ENCODE measurements around the gene PTF1A. TPM values are rescaled to one million over a fixed set of nuclear protein-coding genes. Genes with fewer than 3 reads are reported as not detected.

PTF1A gene
- total RNA-seq, 2 donors from 2014 or later: not detected

- no peak for TF ChIP-seq CTCF (IDR thresholded peaks at IDR 0.05)
- peaks cover 0 to 5% of the 10 kb centered on the region in 2 donors for H3K4me1 ChIP-seq
- H3K27me3 ChIP-seq: no peaks in the 10 kb centered on the region
- DNase-seq (ENCODE audit: low spot score): no peak
- no peak overlapping the region for H3K27ac ChIP-seq
- H3K9me3 ChIP-seq: no peaks in the 10 kb centered on the region
- H3K36me3 ChIP-seq: no peaks in the 10 kb centered on the region
- no peak overlapping the region for H3K4me3 ChIP-seq
These were observed 34.3 kb upstream of the PTF1A start for GRCh38 chr10:23157691-23158369.

- Histone ChIP-seq H3K4me1 (peaks cover 0 to 5% of the 10 kb centered on the region in 2 donors), H3K36me3 (no peaks in the 10 kb centered on the region), H3K27ac (no peak overlapping the region), H3K27me3 (no peaks in the 10 kb centered on the region), H3K4me3 (no peak overlapping the region), H3K9me3 (no peaks in the 10 kb centered on the region)
- DNase-seq (ENCODE audit: low spot score): no peak
- TF ChIP-seq CTCF (IDR thresholded peaks at IDR 0.05): peak; percentile 74 to 89
These were observed 33.7 kb upstream of the PTF1A start for GRCh38 chr10:23158370-23158769.

GRCh38 chr10:23171232-23171876 lies 20.8 kb upstream of the PTF1A start:
- TF ChIP-seq CTCF (IDR thresholded peaks at IDR 0.05): no peak
- Histone ChIP-seq H3K36me3 (no peaks in the 10 kb centered on the region), H3K27me3 (peaks cover 16 to 27% of the 10 kb centered on the region in 2 donors), H3K9me3 (no peaks in the 10 kb centered on the region), H3K27ac (no peak overlapping the region), H3K4me1 (peaks cover 0 to 22% of the 10 kb centered on the region in 2 donors), H3K4me3 (no peak overlapping the region)
- DNase-seq (ENCODE audit: low spot score): no peak

GRCh38 chr10:23172429-23173213 lies 19.5 kb upstream of the PTF1A start:
- H3K36me3 ChIP-seq: no peaks in the 10 kb centered on the region
- no peak for TF ChIP-seq CTCF (IDR thresholded peaks at IDR 0.05)
- H3K27me3 ChIP-seq: peaks cover 16 to 27% of the 10 kb centered on the region in 2 donors
- no peak overlapping the region for H3K4me3 ChIP-seq
- H3K9me3 ChIP-seq: no peaks in the 10 kb centered on the region
- no peak overlapping the region for H3K27ac ChIP-seq
- no peak for DNase-seq (ENCODE audit: low spot score)
- H3K4me1 ChIP-seq: peaks cover 0 to 22% of the 10 kb centered on the region in 2 donors

- no peak for TF ChIP-seq CTCF (IDR thresholded peaks at IDR 0.05)
- peak overlapping the region in 1 of 2 donors; percentile 32 for H3K4me3 ChIP-seq
- peaks cover 0 to 22% of the 10 kb centered on the region in 2 donors for H3K4me1 ChIP-seq
- no peak for DNase-seq (ENCODE audit: low spot score)
- H3K9me3 ChIP-seq: no peaks in the 10 kb centered on the region
- no peaks in the 10 kb centered on the region for H3K36me3 ChIP-seq
- H3K27ac ChIP-seq: no peak overlapping the region
- peaks cover 16 to 27% of the 10 kb centered on the region in 2 donors for H3K27me3 ChIP-seq
These were observed 18.7 kb upstream of the PTF1A start for GRCh38 chr10:23173214-23174073.
